Measurements from ENCODE around the gene BPIFB2. TPM values are rescaled to one million over a fixed set of nuclear protein-coding genes. Genes with fewer than 3 reads are reported as not detected.

BPIFB2 gene
- polyA plus RNA-seq, 1 experiment = not detected

- H3K36me3 ChIP-seq (ENCODE audit: control insufficient read depth, insufficient read depth, low read length) = no peaks in the 10 kb centered on the region
- no peaks in the 10 kb centered on the region for H3K27me3 ChIP-seq (ENCODE audit: control insufficient read depth, insufficient read depth, low read length)
- ChIA-PET CTCF (no interaction called here), POLR2A (no interaction called here)
- no peak for TF ChIP-seq CTCF (IDR thresholded peaks at IDR 0.05; ENCODE audit: insufficient read depth, low read depth, low read length)
- no peak overlapping the region for H3K4me3 ChIP-seq (ENCODE audit: low read depth, low read length)
- DNase-seq (ENCODE audit: low read depth) = no peak
Measured at GRCh38 chr20:33059741-33060390, 52.4 kb downstream of the BPIFB2 start.

- no peak for TF ChIP-seq CTCF (IDR thresholded peaks at IDR 0.05; ENCODE audit: insufficient read depth, low read depth, low read length)
- Histone ChIP-seq H3K27me3 (ENCODE audit: control insufficient read depth, insufficient read depth, low read length) (0 out of 2 replicates have a peak, but pooled peaks cover 2% of the 10 kb centered on the region), H3K4me3 (ENCODE audit: low read depth, low read length) (no peak overlapping the region), H3K36me3 (ENCODE audit: control insufficient read depth, insufficient read depth, low read length) (no peaks in the 10 kb centered on the region)
- DNase-seq (ENCODE audit: low read depth) = no peak
- ChIA-PET CTCF (no interaction called here), POLR2A (no interaction called here)
Measured at GRCh38 chr20:33061658-33062028, 54.1 kb downstream of the BPIFB2 start.

GRCh38 chr20:33062105-33062824 is 54.8 kb downstream of the BPIFB2 start:
- Histone ChIP-seq H3K36me3 (ENCODE audit: control insufficient read depth, insufficient read depth, low read length) (no peaks in the 10 kb centered on the region), H3K4me3 (ENCODE audit: low read depth, low read length) (no peak overlapping the region), H3K27me3 (ENCODE audit: control insufficient read depth, insufficient read depth, low read length) (peaks cover 2% of the 10 kb centered on the region; the same call in 1 of the 2 replicates)
- no peak for DNase-seq (ENCODE audit: low read depth)
- no peak for TF ChIP-seq CTCF (IDR thresholded peaks at IDR 0.05; ENCODE audit: insufficient read depth, low read depth, low read length)
- ChIA-PET CTCF (no interaction called here), POLR2A (no interaction called here)

GRCh38 chr20:33062825-33063149 is 55.3 kb downstream of the BPIFB2 start:
- Histone ChIP-seq H3K27me3 (ENCODE audit: control insufficient read depth, insufficient read depth, low read length) (peaks cover 2% of the 10 kb centered on the region; the same call in 1 of the 2 replicates), H3K36me3 (ENCODE audit: control insufficient read depth, insufficient read depth, low read length) (no peaks in the 10 kb centered on the region), H3K4me3 (ENCODE audit: low read depth, low read length) (no peak overlapping the region)
- DNase-seq (ENCODE audit: low read depth) = no peak
- CTCF ChIA-PET = no interaction called here
- TF ChIP-seq CTCF (IDR thresholded peaks at IDR 0.05; ENCODE audit: insufficient read depth, low read depth, low read length) = no peak
- POLR2A ChIA-PET = no interaction called here

GRCh38 chr20:33063271-33063670 is 55.8 kb downstream of the BPIFB2 start:
- ChIA-PET CTCF (no interaction called here), POLR2A (no interaction called here)
- Histone ChIP-seq H3K27me3 (ENCODE audit: control insufficient read depth, insufficient read depth, low read length) (peaks cover 2% of the 10 kb centered on the region; the same call in 1 of the 2 replicates), H3K4me3 (ENCODE audit: low read depth, low read length) (no peak overlapping the region), H3K36me3 (ENCODE audit: control insufficient read depth, insufficient read depth, low read length) (no peaks in the 10 kb centered on the region)
- TF ChIP-seq CTCF (IDR thresholded peaks at IDR 0.05; ENCODE audit: insufficient read depth, low read depth, low read length) = no peak
- no peak for DNase-seq (ENCODE audit: low read depth)

All from BJ (cell line).